Stimulated activated CD4-positive, alpha-beta T cell treated with anti-CD3 and anti-CD28 coated beads, Interleukin-4, amount 100 ng/mL, for 1 hour (primary cell): ENCODE results near the gene CARNS1.
A peak's percentile ranks its signal among the peaks of the same experiment; 100 is the strongest.

Experiments
- DNase-seq: peaks from one replicate; pipeline ENCODE4 v3.0.0-alpha.2; 2020

CARNS1 gene

DNA sequence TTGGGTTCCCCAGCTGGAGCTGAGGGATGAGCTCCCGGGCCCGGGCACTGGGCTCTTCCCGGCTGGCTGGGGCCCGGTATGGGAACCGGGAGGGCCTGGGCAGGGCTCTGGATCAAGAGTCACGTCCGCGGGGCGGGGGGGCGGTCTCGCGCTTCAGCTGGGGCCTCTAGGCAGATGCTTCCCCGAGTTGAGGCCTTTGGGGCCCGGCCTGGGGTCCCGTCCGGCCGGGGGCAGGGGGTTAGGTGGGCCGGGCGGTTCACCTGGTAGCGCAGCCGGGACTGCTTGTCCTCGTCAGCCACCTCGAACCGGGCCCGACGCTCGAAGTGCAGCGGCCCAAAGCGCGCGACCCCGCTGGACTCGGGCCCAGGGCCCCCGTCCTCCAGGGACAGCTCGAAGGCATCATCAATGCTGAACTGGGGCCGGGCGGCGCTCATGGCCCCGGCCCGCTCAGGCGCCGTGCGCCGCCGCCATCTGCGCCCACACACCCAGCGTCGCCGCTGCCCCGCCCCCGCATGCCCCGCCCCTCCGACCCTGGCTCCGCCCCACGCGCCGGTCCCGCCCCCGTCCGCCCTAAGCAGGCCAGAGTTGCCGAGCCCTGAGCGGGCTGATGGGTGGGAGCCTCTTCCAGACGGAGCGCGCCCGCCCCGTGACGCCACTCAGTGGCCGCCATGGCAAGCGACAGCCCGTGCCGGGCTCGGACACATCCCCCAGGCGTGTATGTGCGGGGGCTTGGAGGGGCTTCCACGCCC is 53.5 kb downstream of the CARNS1 start, which contains the start of gene TMEM134:
TSS of gene TMEM134 (minus strand) at position 493 of the 749 bp plus-strand sequence. CDS start at position 434, 59 bp downstream.
- peak; percentile 91 for DNase-seq

DNA sequence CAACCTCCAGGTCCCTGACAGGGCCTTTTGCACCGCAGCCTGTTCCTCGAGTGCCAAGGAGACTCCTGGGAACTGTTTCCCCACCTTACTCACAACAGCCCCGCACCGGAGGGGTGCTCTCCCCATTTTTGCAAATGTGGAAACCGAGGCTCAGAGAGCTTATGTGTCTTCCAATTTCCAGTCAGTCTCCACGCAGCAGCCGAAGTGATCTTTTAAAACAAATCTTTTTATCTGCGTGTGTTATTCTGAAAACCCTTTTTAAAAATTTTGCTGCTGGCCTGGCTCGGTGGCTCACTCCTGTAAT is 54.0 kb downstream of the CARNS1 start:
- no peak for DNase-seq

DNA sequence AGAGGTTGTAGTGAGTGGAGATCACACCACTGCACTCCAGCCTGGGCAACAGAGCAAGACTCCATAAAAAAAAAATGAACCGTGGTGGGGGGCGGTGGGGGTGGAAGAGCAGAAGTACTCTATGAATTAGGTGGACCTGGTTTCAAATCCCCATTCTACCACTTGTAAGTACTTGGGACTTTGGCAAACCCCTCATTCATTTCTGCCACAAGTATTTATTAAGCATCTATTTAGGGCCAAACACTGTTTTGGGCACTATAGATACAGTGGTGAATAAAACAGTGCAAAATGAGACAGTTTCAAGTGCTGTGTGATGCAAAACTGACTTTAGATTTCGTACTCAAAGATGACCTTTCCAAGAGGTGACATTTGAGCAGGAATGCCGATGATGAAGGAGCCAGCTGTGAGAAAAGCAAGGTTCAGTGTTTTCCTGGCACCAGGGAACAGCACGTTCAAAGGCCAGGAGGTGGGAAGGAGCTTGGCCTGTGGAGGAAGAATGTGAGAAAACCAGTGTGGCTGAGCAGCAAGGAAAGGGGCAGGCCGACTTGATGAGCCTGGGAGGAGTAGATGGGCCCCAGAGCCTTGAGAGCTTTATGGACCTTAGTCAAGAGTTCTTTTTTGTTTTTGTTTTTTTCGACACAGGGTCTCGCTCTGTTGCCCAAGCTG is 55.0 kb downstream of the CARNS1 start:
- DNase-seq = no peak

DNA sequence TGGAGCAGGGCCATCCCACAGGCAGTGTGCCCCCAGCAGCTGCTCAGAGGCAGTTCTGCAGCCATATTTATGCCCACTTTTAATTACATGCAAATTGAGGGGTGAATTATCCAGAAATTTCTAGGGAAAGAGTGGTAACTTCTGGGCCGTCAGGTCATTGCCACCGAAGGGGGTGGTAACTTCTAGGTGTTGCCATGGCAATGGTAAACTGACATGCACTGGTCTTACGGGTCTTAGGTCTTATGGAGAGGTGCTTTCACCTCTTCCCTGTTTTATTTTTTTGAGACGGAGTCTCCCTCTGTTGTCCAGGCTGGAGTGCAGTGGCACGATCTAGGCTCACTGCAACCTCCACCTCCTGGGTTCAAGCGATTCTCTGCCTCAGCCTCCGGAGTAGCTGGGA is 57.4 kb downstream of the CARNS1 start:
- DNase-seq = no peak
